ENCODE data around the gene TNIK. TPM values are rescaled to one million over a fixed set of nuclear protein-coding genes. Genes with fewer than 3 reads are reported as not detected.
"Not testable (repeated sequence)": the region's sequence is repeated elsewhere in the genome, so short reads cannot be mapped to it uniquely, and the experiment has no call there.

Gene TNIK
- polyA plus RNA-seq, 3 donors = 18.0 to 22.5 (median 18.9) TPM

GRCh38 chr3:171430530-171430929, 29.7 kb downstream of the TNIK start:
- DNase-seq (ENCODE audit: extremely low read depth in 1 of 11, low read depth in 9 of 11, low spot score in 4 of 11) = no peak

DNA sequence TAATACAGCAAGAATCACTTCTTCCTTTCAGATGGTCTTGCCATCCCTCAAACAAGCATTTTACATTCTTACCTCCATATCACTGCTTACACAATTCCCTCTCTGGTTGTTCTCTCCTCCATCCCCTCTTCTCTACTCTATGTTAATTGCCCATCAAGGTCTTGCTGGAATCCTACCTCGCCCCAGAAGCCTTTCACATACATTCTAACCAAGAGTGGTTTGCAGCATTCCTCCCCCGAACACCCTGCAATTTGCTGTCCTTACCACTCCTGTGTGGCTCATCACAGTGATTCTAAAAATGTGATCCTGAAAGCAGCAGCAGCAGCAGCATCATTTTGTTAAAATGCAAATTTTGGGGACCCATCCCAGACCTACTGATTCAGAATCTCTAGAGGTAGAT, 30.6 kb downstream of the TNIK start:
- DNase-seq (ENCODE audit: extremely low read depth in 1 of 11, low read depth in 9 of 11, low spot score in 4 of 11) = no peak

GRCh38 chr3:171428892-171429291, 31.3 kb downstream of the TNIK start:
- no peak for DNase-seq (ENCODE audit: extremely low read depth in 1 of 11, low read depth in 9 of 11, low spot score in 4 of 11)

GRCh38 chr3:171428321-171428787, 31.9 kb downstream of the TNIK start:
- no peak for DNase-seq (ENCODE audit: extremely low read depth in 1 of 11, low read depth in 9 of 11, low spot score in 4 of 11)

- DNase-seq (ENCODE audit: extremely low read depth in 1 of 11, low read depth in 9 of 11, low spot score in 4 of 11) = no peak
Observed at GRCh38 chr3:171427771-171428320, 32.4 kb downstream of the TNIK start.

DNA sequence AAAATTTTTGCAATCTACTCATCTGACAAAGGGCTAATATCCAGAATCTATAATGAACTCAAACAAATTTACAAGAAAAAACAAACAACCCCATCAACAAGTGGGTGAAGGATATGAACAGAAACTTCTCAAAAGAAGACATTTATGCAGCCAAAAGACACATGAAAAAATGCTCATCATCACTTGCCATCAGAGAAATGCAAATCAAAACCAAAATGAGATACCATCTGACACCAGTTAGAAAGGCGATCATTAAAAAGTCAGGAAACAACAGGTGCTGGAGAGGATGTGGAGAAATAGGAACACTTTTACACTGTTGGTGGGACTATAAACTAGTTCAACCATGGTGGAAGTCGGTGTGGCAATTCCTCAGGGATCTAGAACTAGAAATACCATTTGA, 36.1 kb downstream of the TNIK start:
- DNase-seq (ENCODE audit: extremely low read depth in 1 of 11, low read depth in 9 of 11, low spot score in 4 of 11) = not testable (repeated sequence)

GRCh38 chr3:171422855-171423254, 37.4 kb downstream of the TNIK start:
- DNase-seq (ENCODE audit: extremely low read depth in 1 of 11, low read depth in 9 of 11, low spot score in 4 of 11) = not testable (repeated sequence)

DNA sequence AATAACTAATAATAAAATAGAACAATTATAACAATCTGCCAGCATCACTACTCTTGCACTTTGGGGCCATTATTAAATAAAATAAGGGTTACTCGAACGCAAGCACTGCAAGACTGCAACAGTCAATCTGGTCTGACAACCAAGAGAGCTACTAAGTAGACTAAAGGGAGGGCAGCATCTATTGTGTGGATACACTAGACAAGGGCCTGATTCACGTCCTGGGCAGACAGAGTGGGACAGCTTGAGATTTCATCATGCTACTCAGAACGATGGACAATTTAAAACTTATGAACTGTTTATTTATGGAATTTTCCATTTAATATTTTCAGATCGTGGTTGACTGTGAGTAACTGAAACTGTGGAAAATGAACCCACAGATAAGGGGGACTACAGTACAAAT, 39.5 kb downstream of the TNIK start:
- no peak for DNase-seq (ENCODE audit: extremely low read depth in 1 of 11, low read depth in 9 of 11, low spot score in 4 of 11)

DNA sequence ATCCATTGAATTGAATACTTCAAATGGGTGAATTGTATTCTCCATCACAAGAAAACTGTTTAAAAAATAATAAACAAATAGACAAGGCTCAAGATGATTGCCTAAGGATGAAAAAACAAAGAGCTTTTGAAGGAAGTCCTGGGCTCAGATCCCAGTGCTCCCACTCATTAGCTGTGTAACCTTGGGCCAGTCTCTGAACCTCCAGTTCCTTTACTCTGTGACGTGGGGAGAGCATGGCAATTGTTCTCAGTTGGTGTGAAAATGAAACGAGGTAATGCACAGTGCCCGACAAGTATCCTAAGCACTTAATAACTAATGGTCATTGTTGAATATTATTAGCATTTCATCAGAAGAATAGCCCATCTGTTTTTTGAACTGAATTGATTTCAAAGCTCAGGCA, 40.7 kb downstream of the TNIK start:
- no peak for DNase-seq (ENCODE audit: extremely low read depth in 1 of 11, low read depth in 9 of 11, low spot score in 4 of 11)

GRCh38 chr3:171417813-171418212, 42.4 kb downstream of the TNIK start:
- no peak for DNase-seq (ENCODE audit: extremely low read depth in 1 of 11, low read depth in 9 of 11, low spot score in 4 of 11)

DNA sequence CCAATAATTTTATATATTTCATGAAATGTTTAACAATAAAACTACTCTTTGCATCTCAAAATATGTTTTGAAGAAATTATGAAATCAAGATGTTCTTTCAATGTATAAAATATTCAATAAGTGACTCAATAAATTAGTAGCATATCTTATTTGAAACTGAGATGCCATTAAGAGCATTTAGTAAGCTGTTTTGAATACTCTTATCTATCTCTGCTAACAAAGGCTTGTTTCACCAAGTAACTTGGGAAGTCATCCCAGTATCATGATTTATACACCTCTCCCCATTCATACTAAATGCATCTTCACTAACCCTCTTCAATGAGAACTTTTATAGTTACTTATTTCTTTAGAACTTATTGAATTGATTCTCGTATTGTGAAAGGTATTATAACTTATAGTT, 43.1 kb downstream of the TNIK start:
- no peak for DNase-seq (ENCODE audit: extremely low read depth in 1 of 11, low read depth in 9 of 11, low spot score in 4 of 11)

- no peak for DNase-seq (ENCODE audit: extremely low read depth in 1 of 11, low read depth in 9 of 11, low spot score in 4 of 11)
Observed at GRCh38 chr3:171416666-171417065, 43.5 kb downstream of the TNIK start.

DNA sequence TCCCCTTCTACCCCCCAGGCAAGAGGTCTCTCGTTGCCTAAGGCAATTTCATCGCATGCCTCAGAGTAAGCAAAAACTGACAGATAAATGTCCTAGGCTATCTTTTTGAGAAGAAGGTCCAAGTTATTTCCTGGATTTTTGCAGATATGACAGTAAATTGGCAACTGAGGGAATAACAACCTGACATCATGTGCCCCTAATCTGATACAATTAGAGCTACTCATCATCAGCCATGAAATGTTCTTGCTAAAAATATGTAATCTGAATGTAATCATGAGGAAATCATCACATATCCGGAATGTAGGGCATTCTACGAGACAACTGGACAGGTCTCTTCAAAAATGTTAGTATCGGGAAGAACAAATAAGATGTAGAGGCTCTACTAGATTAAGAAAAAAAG, 44.1 kb downstream of the TNIK start:
- no peak for DNase-seq (ENCODE audit: extremely low read depth in 1 of 11, low read depth in 9 of 11, low spot score in 4 of 11)

DNA sequence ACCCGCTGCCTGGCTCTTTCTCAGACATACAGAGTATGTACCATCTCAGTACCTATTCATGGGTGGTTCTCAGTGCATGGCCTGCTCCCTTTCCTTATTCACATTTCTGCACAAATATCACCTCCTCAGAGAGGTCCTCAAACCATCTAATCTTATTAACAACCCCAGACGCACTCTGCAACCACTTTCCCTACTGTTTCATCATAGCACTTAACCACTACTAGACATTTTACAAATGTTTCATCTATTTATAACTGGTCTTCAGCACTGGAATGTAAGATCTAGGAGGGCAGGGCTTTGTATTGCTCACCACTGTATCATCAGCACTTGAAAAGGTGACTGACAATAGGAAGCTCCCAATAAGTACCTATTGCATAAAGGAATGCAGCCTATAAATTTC, 45.1 kb downstream of the TNIK start:
- DNase-seq (ENCODE audit: extremely low read depth in 1 of 11, low read depth in 9 of 11, low spot score in 4 of 11) = no peak

- DNase-seq (ENCODE audit: extremely low read depth in 1 of 11, low read depth in 9 of 11, low spot score in 4 of 11) = no peak
Observed at GRCh38 chr3:171412473-171412872, 47.7 kb downstream of the TNIK start.

DNA sequence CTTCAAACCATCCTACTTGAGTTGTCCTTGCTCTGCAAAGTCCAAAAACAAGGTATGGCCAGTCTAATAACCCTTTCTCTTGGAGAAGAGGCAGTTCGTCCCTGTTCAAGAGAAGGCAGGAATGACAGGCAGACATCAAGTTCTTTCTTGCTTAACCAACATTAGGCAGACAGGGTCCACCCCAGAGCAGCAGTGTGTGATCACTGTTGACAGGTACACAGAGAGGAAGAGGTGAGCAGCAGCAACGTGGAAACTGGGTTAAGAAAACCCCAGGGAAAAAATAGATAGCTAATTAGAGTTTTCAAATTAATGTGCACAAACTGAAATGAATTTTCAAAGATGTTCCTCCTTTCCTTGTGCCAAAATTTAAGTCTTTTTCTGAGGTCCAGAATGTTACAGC, 48.2 kb downstream of the TNIK start:
- no peak for DNase-seq (ENCODE audit: extremely low read depth in 1 of 11, low read depth in 9 of 11, low spot score in 4 of 11)

- DNase-seq (ENCODE audit: extremely low read depth in 1 of 11, low read depth in 9 of 11, low spot score in 4 of 11) = no peak
Observed at GRCh38 chr3:171410186-171410585, 50.0 kb downstream of the TNIK start.

- no peak for DNase-seq (ENCODE audit: extremely low read depth in 1 of 11, low read depth in 9 of 11, low spot score in 4 of 11)
Observed at GRCh38 chr3:171407759-171408158, 52.4 kb downstream of the TNIK start.

DNA sequence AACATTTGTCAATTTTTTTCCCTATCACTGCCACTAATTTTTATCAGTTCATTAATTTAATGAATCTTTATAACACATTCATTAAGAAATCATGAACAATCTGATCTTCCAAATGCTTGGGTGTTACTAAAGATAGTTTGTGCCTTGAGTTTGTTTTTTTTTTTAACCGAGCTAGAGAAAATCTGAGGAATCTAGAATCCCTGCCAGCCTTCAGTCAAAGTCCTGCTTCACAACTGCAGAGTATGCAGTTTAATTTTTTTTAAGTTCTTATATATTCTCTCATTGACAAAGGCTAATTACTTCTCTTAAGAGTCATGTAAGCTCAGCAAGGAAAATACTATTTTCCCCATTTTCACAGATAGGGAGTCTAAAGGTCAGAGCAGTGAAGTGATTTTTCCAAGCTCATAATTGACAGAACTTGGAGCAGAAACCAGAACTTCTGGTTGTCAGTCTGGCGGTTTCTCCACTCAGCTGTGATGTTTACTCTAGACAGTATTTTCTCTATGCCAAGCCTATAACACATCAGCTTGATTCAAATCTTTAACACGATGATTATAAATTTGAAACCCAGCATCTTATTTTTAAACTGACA, 55.7 kb downstream of the TNIK start:
- DNase-seq (ENCODE audit: extremely low read depth in 1 of 11, low read depth in 9 of 11, low spot score in 4 of 11) = peak in 1 of 11 donors; percentile 13

DNA sequence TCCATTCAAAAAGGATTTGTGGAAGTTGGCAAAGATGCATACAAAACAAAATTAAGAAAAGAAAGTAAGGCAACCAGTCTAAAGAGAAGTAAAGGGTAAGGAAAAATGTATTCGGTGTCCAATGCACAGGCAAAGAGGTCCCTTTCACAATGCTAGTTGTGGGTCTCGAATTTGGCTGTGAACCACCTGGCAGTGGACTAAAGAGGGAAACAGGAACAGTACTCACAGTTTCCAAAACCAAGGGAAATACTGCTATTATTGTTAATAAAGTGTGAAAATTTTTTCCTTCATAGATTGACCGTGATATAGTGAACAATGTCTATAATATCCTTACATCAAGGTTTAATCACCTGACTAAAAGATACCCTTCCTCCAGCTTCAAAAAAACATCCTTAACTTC, 57.9 kb downstream of the TNIK start:
- DNase-seq (ENCODE audit: extremely low read depth in 1 of 11, low read depth in 9 of 11, low spot score in 4 of 11) = no peak

DNA sequence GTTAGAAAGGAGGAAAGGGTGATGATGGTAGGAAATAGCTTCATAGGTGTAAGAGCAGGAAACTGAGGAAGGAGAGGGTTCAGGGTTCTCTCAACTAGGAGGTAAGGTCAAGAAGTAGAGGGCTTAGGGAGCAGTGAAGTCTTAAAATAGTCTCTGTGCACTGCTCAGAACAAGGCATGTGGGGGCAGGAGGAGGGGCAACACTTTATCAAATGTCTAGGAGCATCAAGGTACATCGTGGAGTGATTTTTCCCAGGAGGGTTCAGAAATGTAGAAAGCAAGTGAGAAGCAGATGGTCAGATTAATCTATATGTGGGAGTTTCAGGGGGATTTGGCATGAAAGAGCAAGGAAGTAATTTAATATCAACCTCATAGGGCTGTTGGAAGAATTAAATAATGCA, 58.8 kb downstream of the TNIK start:
- no peak for DNase-seq (ENCODE audit: extremely low read depth in 1 of 11, low read depth in 9 of 11, low spot score in 4 of 11)
